ENCODE data around the gene CCT6A. TPM values are rescaled to one million over a fixed set of nuclear protein-coding genes. Genes with fewer than 3 reads are reported as not detected.

The CCT6A gene
- total and polyA plus RNA-seq, 9 of the 15 experiments (the other 6 are each of a cell fraction or from before 2014, with no cell fraction given): 244 to 708 (median 387) TPM

- TF ChIP-seq TSHZ1 (CRISPR knock-in tag; IDR thresholded peaks at IDR 0.05) (no peak), KDM5B (IDR thresholded peaks at IDR 0.05; ENCODE audit: insufficient replicate concordance, low read depth, low read length) (peak; percentile 70), SP1 (CRISPR knock-in tag; IDR thresholded peaks at IDR 0.05) (peak; percentile 48; the same call in 1 of the 2 replicates), ZNF561 (CRISPR knock-in tag; conservative IDR thresholded peaks at IDR 0.05) (no peak), CBX5 (IDR thresholded peaks at IDR 0.05; ENCODE audit: borderline replicate concordance, low read depth) (no peak), NFE2 (IDR thresholded peaks at IDR 0.05; ENCODE audit: low read depth) (no peak), HNRNPLL (IDR thresholded peaks at IDR 0.05; ENCODE audit: low read depth, low read length, poor library complexity, severe bottlenecking) (peak; percentile 69), LEF1 (IDR thresholded peaks at IDR 0.05) (no peak), NFIX (CRISPR knock-in tag; IDR thresholded peaks at IDR 0.05; ENCODE audit: low read depth) (no peak), BRCA1 (IDR thresholded peaks at IDR 0.05) (no peak), BRCA1 (CRISPR knock-in tag; IDR thresholded peaks at IDR 0.05) (no peak), ZFP1 (CRISPR knock-in tag; IDR thresholded peaks at IDR 0.05) (peak; percentile 54), TEAD1 (CRISPR knock-in tag; IDR thresholded peaks at IDR 0.05) (no peak; a peak in 2 of 4 replicates), GTF2F1 (IDR thresholded peaks at IDR 0.05; ENCODE audit: low read depth, low read length) (no peak), MEF2D (tag; conservative IDR thresholded peaks at IDR 0.05; ENCODE audit: low read depth) (no peak), LCOR (CRISPR knock-in tag; IDR thresholded peaks at IDR 0.05) (no peak), CREB3L1 (IDR thresholded peaks at IDR 0.05; ENCODE audit: borderline replicate concordance, low read depth) (peak; percentile 54; the same call in 1 of the 2 replicates), ZNF24 (IDR thresholded peaks at IDR 0.05) (0 out of 2 replicates have a peak, but pooled peaks have one; percentile 8), MCM7 (IDR thresholded peaks at IDR 0.05) (no peak), MLX (CRISPR knock-in tag; conservative IDR thresholded peaks at IDR 0.05) (no peak), MAFK (IDR thresholded peaks at IDR 0.05; ENCODE audit: low read length) (no peak), MCM2 (IDR thresholded peaks at IDR 0.05; ENCODE audit: low read depth) (no peak), SOX6 (IDR thresholded peaks at IDR 0.05) (no peak), DACH1 (IDR thresholded peaks at IDR 0.05; ENCODE audit: partially characterized antibody) (no peak), TAF7 (tag; IDR thresholded peaks at IDR 0.05) (peak; percentile 40), CBX3 (IDR thresholded peaks at IDR 0.05; ENCODE audit: borderline replicate concordance in 1 of 2, low read length in 2 of 2) (no peak)
These were observed 12.5 kb downstream of the CCT6A start, which contains the start of gene SUMF2 (continued) for GRCh38 chr7:56063882-56064625.
